GM19328 (cell line): ENCODE results near the gene GRIA4.
"Not testable (repeated sequence)": the region's sequence is repeated elsewhere in the genome, so short reads cannot be mapped to it uniquely, and the experiment has no call there.

Source experiments
- ATAC-seq: cut with Tn5 transposase; IDR thresholded peaks from one replicate; pipeline ENCODE4 v1.9.1; 2021; ENCODE audit warnings: mild to moderate bottlenecking, moderate library complexity; ENCODE audit not compliant: unreplicated experiment

Gene GRIA4

DNA sequence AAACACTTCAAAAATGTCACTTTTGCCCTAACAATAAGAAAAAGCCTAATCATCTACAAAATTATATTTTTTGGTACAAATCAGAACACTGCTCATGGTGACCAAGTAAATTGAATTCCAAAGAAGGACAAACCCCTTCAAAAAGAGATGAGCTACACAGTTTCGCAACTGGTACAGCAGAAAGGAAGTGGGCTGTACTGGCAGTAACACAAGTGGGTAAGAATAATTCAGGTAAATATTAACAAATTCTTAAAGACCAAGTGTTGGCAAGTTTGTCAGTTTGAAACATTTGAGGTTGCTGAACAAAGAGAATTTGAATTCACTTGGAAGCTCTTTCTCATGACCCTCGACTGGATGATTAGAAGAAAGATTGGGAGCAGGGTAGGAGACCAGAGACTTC lies 376.7 kb downstream of the GRIA4 start:
- ATAC-seq, result no peak

DNA sequence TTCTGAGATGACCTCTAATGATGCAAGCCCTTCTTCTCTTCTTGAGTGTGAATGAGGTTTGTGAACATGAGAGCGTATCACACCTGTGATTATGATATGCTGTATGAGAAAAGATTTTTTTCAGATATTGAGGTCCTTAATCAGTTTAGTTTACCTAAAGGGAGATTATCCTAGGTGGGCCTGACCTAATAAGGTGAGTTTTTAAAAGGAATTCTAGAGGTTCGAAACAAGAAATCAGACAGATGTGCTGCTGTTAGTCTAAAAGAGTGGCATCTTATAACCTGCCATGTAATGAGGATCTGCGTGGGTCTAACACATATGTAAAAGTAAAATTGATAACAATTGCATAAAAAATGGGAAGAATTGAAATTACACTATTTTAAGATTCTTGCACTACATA lies 378.3 kb downstream of the GRIA4 start:
- ATAC-seq, result no peak

DNA sequence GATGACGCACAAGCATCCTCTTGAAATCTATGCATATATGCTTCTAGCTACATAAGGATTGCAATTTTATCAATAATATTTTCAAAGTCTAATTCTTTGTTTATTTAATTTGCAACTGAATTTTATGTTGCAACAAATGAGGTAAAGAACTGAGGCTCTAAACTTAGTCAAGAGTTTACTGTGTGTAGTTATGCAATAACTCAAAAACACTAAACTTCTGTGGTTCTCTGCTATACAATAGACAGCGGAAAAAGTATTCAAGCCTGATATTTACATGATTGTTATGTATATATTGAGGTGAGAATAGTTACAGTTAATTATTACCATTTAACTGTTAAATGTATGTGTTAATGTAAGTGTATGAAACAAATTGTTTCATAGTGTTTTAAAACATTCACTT lies 379.3 kb downstream of the GRIA4 start:
- ATAC-seq, result no peak

DNA sequence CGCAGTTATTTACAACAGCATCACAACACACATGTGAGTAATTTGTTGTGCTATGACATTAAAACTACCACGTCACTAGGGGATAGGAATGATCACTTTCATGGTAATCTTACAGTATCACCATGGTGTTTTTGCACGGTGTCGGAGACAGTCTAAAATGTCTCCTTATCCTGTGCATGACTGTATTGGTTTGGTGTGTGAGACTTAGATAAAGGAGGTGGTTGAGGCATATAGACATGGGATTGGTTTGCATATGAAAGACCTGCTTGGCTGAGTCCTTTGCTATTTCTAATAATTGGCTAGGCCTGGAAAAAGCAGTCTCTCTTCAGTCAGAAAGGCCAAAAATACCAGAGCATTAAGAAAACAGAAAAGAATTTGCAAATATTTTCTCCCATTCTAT lies 382.0 kb downstream of the GRIA4 start:
- ATAC-seq, result no peak

DNA sequence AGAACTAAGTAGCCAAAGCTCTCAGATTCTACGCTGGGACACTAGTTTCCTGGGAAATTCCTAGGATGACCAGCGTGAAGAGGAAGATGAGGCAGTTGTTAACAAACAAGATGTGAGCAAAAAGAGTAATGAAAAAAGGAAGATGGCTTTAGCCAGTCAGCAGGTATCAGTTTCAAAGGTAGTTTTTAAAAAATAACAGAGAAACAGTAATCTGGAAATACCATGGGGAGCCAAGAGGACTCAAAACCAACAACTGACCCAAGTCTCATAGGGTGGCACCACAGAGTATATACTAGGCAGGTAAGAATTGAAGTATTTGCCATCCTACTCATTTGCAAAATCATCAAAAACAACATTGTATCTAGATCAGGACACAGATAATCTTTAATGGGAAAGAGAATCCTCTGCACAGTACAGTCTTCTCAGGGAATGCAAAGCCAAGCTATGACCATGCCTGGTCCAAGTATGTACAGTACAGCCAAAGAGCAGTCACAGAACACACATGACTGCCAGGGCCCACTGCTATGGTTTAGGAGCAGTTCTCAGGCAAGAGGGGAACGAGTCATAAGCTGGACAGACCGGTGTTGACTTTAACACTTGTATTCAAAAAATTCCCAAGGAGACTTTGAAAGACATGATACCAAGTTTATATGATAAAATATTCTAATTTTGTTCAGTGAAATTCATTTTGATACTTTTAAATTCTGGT lies 391.6 kb downstream of the GRIA4 start:
- no peak for ATAC-seq

DNA sequence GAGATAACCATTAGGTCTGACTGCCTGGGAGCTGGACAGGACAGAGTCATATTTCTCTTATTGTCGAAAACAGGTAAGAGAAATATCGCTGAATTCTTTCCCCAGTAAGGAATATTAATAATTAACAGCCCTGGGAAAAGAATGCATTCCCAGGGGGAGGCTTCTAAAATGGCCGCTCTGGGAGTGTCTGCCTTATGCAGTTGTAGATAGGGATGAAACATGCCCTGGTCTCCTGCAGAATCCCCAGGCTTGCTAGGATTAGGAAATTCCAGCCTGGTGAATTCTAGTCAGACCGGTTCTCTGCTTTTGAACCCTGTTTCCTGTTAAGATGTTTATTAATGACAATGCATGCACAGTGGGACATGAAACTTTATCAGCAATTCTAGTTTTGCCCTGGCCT lies 393.2 kb downstream of the GRIA4 start:
- ATAC-seq, result not testable (repeated sequence)

DNA sequence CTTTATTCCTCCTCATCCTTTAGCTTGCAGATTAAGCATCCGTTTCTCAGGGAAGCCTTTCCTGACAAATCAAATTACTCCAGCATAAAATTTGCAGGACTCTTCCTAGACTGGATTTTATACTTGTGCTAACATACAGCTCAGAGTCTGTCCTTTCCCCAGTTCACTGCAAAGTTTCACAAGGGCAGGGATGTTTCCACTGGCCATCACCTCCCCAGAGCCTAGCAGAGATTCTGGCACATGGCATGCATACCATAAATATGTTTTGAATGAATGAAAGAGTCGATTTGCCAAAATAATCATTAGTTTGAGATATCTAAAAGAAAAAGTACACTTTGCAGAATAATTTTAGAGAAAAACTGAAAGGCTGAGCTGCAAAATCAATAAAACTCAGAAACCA lies 401.6 kb downstream of the GRIA4 start:
- ATAC-seq, result no peak

DNA sequence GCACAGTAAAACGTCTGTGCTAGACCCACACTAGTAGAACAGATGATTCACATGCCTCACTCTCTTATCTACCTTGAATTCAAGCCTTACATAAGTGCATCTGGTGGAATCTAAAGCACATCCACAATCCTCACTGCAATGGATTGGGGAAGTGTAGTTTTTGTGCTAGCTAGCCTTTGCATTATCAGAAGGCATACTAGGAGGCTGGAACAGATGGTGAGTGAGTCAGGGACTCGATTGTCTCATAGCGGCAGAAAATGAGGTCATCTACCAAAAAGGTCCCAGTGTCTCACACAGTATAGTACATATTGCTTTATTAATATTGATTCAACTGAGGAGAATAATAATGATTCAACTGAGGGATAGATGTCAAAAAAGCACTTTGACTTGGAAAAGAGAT lies 402.9 kb downstream of the GRIA4 start:
- no peak for ATAC-seq

DNA sequence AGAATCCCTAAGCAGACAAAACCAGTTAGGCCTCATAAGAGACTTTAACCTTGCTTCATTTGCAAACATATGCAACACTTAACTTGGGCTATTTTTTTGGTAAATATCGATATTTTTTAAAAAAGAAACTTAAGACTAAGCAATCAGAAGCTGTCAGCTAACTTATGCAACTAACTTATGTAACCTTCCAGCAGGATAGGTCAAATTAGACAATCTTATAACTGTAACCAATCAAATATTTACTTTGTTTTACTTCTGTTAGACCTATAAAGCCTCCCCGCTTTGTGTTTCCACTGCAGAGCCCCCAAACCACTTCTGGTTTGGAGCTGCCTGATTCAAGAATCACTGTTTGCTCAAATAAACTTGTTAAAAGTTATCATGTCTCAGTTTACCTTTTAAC lies 404.2 kb downstream of the GRIA4 start:
- ATAC-seq, result no peak

DNA sequence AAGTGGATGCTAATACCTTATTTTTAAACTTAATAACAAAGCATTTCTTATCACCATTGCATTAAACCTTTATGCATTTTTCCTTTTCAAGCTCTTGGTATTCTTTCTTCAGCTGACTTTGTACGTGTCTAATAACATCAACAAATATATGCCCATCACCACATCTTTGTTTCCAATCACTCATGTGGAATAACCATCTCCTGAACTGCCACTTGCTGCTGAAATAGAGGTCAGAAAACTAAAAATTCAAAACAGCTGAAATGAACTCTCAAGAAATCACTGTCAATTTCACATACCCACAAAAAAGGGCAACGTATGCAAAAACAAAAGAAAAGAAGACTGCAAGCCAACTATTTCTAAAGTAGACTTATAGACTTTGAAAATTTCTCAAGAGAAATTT lies 404.7 kb downstream of the GRIA4 start:
- ATAC-seq, result no peak

DNA sequence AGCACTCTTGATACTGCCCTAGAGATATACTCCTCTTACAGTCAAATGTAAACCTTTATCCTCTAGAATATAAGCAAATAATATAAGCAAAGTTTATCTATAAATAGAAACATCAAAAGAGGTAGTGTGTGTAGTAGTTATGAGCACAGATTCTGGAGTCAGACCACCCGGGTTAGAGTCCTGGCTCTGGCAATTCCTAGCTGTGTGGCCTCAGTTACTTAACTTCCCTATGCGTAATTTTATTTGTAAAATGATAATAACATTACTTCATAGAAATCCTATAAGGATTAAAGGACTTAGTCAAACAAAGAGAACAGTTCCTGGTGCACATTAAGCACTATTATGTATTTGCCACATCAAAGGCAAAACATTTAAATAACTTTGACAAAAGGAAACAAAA lies 405.2 kb downstream of the GRIA4 start:
- ATAC-seq, result no peak

DNA sequence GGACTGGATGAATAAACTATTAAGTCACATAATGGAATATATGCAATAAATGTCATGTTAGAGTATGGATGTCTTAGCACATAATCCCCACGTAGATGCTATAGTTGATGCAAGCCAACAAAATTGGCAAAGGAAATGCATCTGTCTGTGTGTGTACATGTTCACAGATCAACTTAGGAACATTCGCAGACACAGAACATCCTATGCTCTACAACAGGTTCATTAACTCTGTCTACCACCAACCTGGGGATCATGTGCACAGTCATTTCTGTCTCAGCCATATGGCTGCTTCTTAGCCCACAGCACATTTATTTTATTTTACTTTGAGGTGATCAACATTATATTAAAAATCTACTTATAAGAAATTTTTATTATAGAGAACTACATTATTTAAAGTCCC lies 407.2 kb downstream of the GRIA4 start:
- no peak for ATAC-seq

DNA sequence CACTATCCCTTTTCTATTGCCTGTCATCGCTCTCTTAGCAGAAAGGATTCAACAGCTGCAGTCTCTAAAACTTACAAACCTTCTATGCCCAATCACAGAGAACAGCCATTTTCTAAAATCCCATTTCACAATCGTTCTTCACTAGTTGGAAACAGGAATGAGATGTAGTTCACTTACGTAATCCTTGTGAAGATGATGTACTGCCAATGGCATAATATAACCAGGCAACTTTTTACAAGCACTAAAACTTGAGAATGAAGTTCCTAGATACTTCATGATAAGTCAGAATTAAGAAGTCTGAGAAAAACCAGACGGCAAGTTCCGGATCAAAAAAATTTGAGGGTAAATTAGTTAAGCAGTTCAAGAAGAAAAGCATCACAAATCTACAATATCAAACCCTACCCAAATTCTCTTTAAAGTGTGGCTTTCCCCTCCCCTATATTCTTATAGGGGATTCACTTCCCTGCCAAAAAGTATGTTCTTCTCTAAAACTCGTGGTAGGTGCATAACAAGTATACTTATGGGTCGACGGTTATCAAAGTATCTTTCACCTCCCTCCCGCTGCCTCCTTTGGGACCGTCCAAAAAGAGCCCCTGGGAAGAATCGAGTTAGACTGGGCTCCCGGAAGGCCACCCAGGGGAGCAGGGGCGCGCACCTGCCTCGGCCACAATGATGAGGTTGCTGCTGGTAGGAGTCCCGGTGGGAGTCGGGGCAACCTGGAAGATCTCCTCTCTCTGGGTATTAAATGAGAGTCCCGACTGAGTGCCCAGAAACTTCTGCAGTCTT lies 411.5 kb downstream of the GRIA4 start:
- ATAC-seq, result peak; percentile 5

DNA sequence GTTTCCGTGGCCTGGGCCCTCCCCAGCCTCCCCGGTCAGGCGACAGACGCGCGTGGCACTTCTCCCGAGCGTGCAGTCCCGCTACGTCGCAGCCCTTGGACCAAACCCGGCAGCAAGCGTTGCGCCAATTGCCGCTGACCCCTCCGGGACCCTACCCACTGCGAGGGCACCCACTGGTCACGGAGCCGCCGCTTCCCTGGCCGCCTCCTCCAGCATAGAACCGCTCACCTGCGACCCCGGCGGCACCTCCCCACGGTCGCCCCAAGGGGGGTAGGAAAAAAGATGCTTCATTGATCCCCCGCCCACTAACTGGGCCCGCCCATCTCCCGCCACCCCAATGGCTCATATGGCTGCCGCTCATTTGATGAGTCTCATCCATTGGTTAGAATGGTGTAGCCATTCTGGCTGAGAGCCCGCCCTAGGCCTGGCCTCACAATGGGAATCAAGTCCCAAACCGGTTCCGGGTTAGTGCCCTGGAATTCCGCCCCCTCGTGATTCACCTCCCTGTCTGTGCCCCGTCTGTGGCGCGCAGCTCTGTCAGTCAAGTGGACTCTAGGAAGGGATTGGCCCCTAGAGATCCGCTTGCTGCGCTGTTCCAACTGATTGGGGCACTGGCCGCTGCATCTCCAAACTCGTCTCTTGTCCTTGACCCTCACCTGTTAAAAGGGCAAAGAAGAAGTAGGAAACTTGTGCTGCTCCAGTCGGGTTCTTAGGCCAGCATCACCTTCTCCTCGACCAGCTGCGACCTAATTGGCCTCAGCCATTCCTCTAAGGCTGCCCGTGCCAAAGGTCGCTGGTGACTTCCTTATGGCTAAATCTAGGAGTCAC lies 412.3 kb downstream of the GRIA4 start, which contains the start of gene MSANTD4:
Gene MSANTD4, minus strand, starts transcription at position 274 of the 828 bp plus-strand sequence. CDS start 11,323 bp downstream, outside the sequence.
- ATAC-seq, result peak; percentile 98

DNA sequence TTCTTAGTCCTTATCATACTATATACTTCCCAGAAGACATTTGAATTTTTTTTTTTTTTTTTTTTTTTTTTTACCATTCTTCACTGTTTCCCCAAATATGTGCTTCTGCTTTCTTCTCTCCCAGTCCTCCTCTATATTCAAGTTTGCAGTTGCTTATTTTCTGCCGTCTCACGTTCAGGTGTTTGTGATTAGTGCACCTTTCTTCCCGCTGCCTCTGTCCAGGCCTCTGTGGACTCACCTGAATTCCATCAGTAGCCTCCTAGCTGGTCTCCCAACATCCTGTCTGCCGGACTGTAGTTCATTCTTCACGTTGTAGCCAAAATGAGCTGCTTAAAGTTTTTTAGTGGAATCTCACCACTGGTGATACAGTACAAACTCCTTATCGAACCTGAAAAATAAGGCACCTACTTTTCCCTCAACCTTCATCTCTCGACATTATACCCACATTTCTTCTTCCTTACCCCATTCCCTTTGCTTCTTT lies 413.0 kb downstream of the GRIA4 start:
- no peak for ATAC-seq

DNA sequence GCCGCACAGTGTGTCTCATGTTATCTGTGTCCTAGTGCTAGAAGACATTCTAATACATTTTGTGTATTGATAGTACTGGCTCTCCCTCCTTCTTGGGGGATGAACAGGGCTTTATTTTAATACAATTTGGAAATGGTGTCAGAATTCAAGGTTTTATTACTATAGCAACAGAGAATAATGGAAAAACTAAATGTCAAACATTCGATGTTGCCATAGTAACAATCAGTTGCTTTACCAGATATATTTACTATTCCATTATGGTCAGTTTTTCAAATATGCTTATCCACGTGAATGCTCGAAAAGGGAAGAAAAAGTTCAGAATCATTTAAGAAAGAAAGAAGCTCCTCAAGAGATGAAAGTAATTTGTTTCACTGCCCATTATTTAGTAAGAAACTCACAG lies 420.7 kb downstream of the GRIA4 start:
- no peak for ATAC-seq

DNA sequence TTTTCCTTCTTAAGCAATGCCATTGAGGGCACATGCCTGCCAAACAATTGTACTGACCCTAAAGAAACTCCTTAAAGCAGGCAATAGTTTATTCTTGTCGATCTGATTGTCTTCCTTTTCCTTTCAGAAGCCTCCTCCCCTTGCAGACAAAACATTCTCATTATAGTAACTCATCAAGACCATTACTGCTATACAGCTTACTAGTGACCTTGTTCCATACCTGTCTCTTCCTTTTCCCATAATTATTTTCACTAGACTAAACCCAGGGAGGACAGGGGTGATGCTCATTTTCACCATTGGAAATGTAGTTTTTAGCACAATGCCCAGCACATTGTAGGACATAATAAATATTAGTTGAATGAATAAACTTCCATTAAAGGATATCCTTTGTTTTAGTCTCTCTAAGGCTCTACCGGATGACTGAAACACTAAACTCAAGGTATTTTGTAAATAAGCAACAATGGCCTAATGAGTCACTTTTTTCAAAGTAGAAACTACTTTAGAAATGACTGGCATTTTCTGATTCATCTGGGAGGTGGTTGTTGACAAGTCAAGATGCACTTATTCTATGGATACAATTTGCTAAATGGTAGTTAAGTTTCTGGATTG lies 421.4 kb downstream of the GRIA4 start:
- ATAC-seq, result no peak
